ENCODE data around the gene MMP24.
"Not testable (repeated sequence)": the region's sequence is repeated elsewhere in the genome, so short reads cannot be mapped to it uniquely, and the experiment has no call there.

MMP24 gene

GRCh38 chr20:35196313-35196712, 30.2 kb upstream of the MMP24 start:
- TF ChIP-seq, protein P1, sequence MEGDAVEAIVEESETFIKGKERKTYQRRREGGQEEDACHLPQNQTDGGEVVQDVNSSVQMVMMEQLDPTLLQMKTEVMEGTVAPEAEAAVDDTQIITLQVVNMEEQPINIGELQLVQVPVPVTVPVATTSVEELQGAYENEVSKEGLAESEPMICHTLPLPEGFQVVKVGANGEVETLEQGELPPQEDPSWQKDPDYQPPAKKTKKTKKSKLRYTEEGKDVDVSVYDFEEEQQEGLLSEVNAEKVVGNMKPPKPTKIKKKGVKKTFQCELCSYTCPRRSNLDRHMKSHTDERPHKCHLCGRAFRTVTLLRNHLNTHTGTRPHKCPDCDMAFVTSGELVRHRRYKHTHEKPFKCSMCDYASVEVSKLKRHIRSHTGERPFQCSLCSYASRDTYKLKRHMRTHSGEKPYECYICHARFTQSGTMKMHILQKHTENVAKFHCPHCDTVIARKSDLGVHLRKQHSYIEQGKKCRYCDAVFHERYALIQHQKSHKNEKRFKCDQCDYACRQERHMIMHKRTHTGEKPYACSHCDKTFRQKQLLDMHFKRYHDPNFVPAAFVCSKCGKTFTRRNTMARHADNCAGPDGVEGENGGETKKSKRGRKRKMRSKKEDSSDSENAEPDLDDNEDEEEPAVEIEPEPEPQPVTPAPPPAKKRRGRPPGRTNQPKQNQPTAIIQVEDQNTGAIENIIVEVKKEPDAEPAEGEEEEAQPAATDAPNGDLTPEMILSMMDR (IDR thresholded peaks at IDR 0.05; ENCODE audit: low read length): no peak
- TF ChIP-seq EZH2 (IDR thresholded peaks at IDR 0.05; ENCODE audit: borderline replicate concordance, low read length): no peak
- Histone ChIP-seq H3K4me2 (ENCODE audit: low read length) (no peak overlapping the region), H3K9me3 (ENCODE audit: low read length) (peaks cover 11% of the 10 kb centered on the region), H4K20me1 (ENCODE audit: insufficient read depth, low read length) (no peaks in the 10 kb centered on the region), H3K9me2 (ENCODE audit: low read depth, low read length) (no peaks in the 10 kb centered on the region), H3K79me2 (ENCODE audit: insufficient read depth, low read length) (no peaks in the 10 kb centered on the region), H3K9ac (ENCODE audit: low read length) (no peak overlapping the region), H3K27ac (ENCODE audit: low read depth, low read length, poor library complexity, severe bottlenecking) (no peak overlapping the region), H3K4me1 (ENCODE audit: insufficient read depth, low read length, severe bottlenecking) (no peaks in the 10 kb centered on the region), H3F3A (ENCODE audit: insufficient read depth, low read length) (no peaks in the 10 kb centered on the region), H3K4me3 (ENCODE audit: low read depth, low read length, poor library complexity, severe bottlenecking) (no peak overlapping the region), H2AFZ (ENCODE audit: low read length) (no peak overlapping the region), H3K27me3 (ENCODE audit: insufficient read depth, low read length) (no peaks in the 10 kb centered on the region), H3K36me3 (ENCODE audit: insufficient read depth, low read length) (no peaks in the 10 kb centered on the region)

DNA sequence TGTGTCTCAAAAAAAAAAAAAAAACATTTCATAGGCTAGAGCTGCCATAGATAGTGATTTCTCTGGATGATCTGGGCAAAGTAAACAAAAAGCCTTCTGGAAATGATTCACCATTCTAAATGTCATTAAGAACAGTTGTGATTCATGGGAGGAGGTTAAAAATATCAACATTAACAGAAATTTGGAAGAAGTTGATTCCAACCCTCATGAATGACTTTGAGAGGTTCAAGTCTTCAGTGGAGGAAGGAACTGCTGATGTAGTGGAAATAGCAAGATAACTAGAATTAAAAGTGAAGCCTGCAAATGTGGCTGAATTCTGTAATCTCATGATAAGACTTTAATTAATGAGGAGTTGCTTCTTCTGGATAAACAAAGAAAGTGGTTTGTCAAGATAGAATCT, 26.8 kb upstream of the MMP24 start:
- Histone ChIP-seq H3K9me3 (ENCODE audit: low read length) (peaks cover 11% of the 10 kb centered on the region), H3K4me2 (ENCODE audit: low read length) (no peak overlapping the region), H2AFZ (ENCODE audit: low read length) (no peak overlapping the region), H3K9ac (ENCODE audit: low read length) (no peak overlapping the region), H3K4me3 (ENCODE audit: low read depth, low read length, poor library complexity, severe bottlenecking) (no peak overlapping the region), H3F3A (ENCODE audit: insufficient read depth, low read length) (no peaks in the 10 kb centered on the region), H3K79me2 (ENCODE audit: insufficient read depth, low read length) (no peaks in the 10 kb centered on the region), H3K4me1 (ENCODE audit: insufficient read depth, low read length, severe bottlenecking) (no peaks in the 10 kb centered on the region), H4K20me1 (ENCODE audit: insufficient read depth, low read length) (no peaks in the 10 kb centered on the region), H3K36me3 (ENCODE audit: insufficient read depth, low read length) (no peaks in the 10 kb centered on the region), H3K9me2 (ENCODE audit: low read depth, low read length) (no peaks in the 10 kb centered on the region), H3K27ac (ENCODE audit: low read depth, low read length, poor library complexity, severe bottlenecking) (no peak overlapping the region), H3K27me3 (ENCODE audit: insufficient read depth, low read length) (no peaks in the 10 kb centered on the region)
- no peak for TF ChIP-seq EZH2 (IDR thresholded peaks at IDR 0.05; ENCODE audit: borderline replicate concordance, low read length)
- TF ChIP-seq, protein P1 (IDR thresholded peaks at IDR 0.05; ENCODE audit: low read length): no peak

GRCh38 chr20:35200267-35200666, 26.2 kb upstream of the MMP24 start:
- Histone ChIP-seq H3K4me3 (ENCODE audit: low read depth, low read length, poor library complexity, severe bottlenecking) (no peak overlapping the region), H3K9ac (ENCODE audit: low read length) (no peak overlapping the region), H3K27me3 (ENCODE audit: insufficient read depth, low read length) (no peaks in the 10 kb centered on the region), H3K4me1 (ENCODE audit: insufficient read depth, low read length, severe bottlenecking) (no peaks in the 10 kb centered on the region), H3K9me2 (ENCODE audit: low read depth, low read length) (no peaks in the 10 kb centered on the region), H3K36me3 (ENCODE audit: insufficient read depth, low read length) (no peaks in the 10 kb centered on the region), H4K20me1 (ENCODE audit: insufficient read depth, low read length) (no peaks in the 10 kb centered on the region), H3K27ac (ENCODE audit: low read depth, low read length, poor library complexity, severe bottlenecking) (no peak overlapping the region), H3F3A (ENCODE audit: insufficient read depth, low read length) (no peaks in the 10 kb centered on the region), H3K9me3 (ENCODE audit: low read length) (peaks cover 11% of the 10 kb centered on the region), H2AFZ (ENCODE audit: low read length) (no peak overlapping the region), H3K79me2 (ENCODE audit: insufficient read depth, low read length) (no peaks in the 10 kb centered on the region), H3K4me2 (ENCODE audit: low read length) (no peak overlapping the region)
- TF ChIP-seq, protein P1 (IDR thresholded peaks at IDR 0.05; ENCODE audit: low read length): no peak
- TF ChIP-seq EZH2 (IDR thresholded peaks at IDR 0.05; ENCODE audit: borderline replicate concordance, low read length): no peak

DNA sequence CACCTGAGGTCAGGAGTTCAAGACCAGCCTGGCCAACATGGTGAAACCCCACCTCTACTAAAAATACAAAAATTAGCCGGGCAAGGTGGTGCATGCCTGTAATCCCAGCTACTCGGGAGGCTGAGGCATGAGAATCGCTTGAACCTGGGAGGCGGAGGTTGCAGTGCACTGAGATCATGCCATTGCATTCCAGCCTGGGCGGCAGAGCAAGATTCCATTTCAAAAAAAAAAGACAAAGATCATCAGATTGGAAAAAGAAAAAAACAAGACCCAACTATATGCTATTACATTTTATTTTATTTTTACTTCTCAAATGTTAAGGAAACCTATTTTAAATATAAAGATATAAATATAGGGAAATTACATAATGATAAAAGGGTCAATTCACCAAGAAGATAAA, 25.0 kb upstream of the MMP24 start:
- H3K9me2 ChIP-seq (ENCODE audit: low read depth, low read length); H3K4me3 ChIP-seq (ENCODE audit: low read depth, low read length, poor library complexity, severe bottlenecking); H3K27me3 ChIP-seq (ENCODE audit: insufficient read depth, low read length); H2AFZ ChIP-seq (ENCODE audit: low read length); H3K4me2 ChIP-seq (ENCODE audit: low read length); H3K4me1 ChIP-seq (ENCODE audit: insufficient read depth, low read length, severe bottlenecking); H3F3A ChIP-seq (ENCODE audit: insufficient read depth, low read length); H3K9ac ChIP-seq (ENCODE audit: low read length); H4K20me1 ChIP-seq (ENCODE audit: insufficient read depth, low read length); H3K27ac ChIP-seq (ENCODE audit: low read depth, low read length, poor library complexity, severe bottlenecking); H3K9me3 ChIP-seq (ENCODE audit: low read length); H3K79me2 ChIP-seq (ENCODE audit: insufficient read depth, low read length); H3K36me3 ChIP-seq (ENCODE audit: insufficient read depth, low read length): not testable (repeated sequence)

All from OCI-LY1 (cell line).